ENCODE results near the gene SERPINE3. TPM values are rescaled to one million over a fixed set of nuclear protein-coding genes. Genes with fewer than 3 reads are reported as not detected.

The SERPINE3 gene
- total and polyA plus RNA-seq, 2 donors (not counting 1 experiment from before 2014, with no cell fraction given): not detected

GRCh38 chr13:51371768-51372399 lies 32.4 kb downstream of the SERPINE3 start:
- H3K27me3 ChIP-seq (ENCODE audit: control insufficient read depth, insufficient read depth, low read length): no peaks in the 10 kb centered on the region
- H3K36me3 ChIP-seq (ENCODE audit: control insufficient read depth, insufficient read depth, low read length): peaks cover 7% of the 10 kb centered on the region
- TF ChIP-seq EZH2 (IDR thresholded peaks at IDR 0.05; ENCODE audit: low read length, missing control alignments): no peak
- TF ChIP-seq CTCF (conservative IDR thresholded peaks at IDR 0.05 in 1 of 2, IDR thresholded peaks at IDR 0.05 in 1 of 2; ENCODE audit: low read depth in 1 of 2, low read length in 2 of 2): no peak
- H3K27ac ChIP-seq (ENCODE audit: insufficient read depth, low read length): no peak overlapping the region
- peaks cover 2% of the 10 kb centered on the region for H3K4me1 ChIP-seq (ENCODE audit: control insufficient read depth, extremely low read depth, insufficient read depth, low read length)
- no peak overlapping the region for H3K9ac ChIP-seq (ENCODE audit: insufficient read depth, low read length)
- H2AFZ ChIP-seq (ENCODE audit: low read length): no peak overlapping the region
- no peak overlapping the region for H3K4me2 ChIP-seq (ENCODE audit: extremely low read depth, insufficient read depth, low read length)
- DNase-seq (ENCODE audit: low read depth in 2 of 2): no peak
- no peaks in the 10 kb centered on the region for H3K9me3 ChIP-seq (ENCODE audit: control insufficient read depth, insufficient read depth, low read depth, low read length)
- no peaks in the 10 kb centered on the region for H3K79me2 ChIP-seq (ENCODE audit: control insufficient read depth, insufficient read depth, low read length)
- no peak overlapping the region for H3K4me3 ChIP-seq (replicated peaks in 1 of 4; ENCODE audit: control extremely low read depth in 1 of 4, insufficient read depth in 1 of 4, low read depth in 3 of 4, low read length in 4 of 4)
- H4K20me1 ChIP-seq (ENCODE audit: control insufficient read depth, extremely low read depth, insufficient read depth, low read length): no peaks in the 10 kb centered on the region

- no peak overlapping the region for H3K27ac ChIP-seq (ENCODE audit: insufficient read depth, low read length)
- TF ChIP-seq CTCF (conservative IDR thresholded peaks at IDR 0.05 in 1 of 2, IDR thresholded peaks at IDR 0.05 in 1 of 2; ENCODE audit: low read depth in 1 of 2, low read length in 2 of 2): no peak
- no peak for TF ChIP-seq EZH2 (IDR thresholded peaks at IDR 0.05; ENCODE audit: low read length, missing control alignments)
- DNase-seq (ENCODE audit: low read depth in 2 of 2): no peak
- H4K20me1 ChIP-seq (ENCODE audit: control insufficient read depth, extremely low read depth, insufficient read depth, low read length): no peaks in the 10 kb centered on the region
- H3K9ac ChIP-seq (ENCODE audit: insufficient read depth, low read length): no peak overlapping the region
- H3K4me3 ChIP-seq (replicated peaks in 1 of 4; ENCODE audit: control extremely low read depth in 1 of 4, insufficient read depth in 1 of 4, low read depth in 3 of 4, low read length in 4 of 4): no peak overlapping the region
- no peak overlapping the region for H2AFZ ChIP-seq (ENCODE audit: low read length)
- no peaks in the 10 kb centered on the region for H3K27me3 ChIP-seq (ENCODE audit: control insufficient read depth, insufficient read depth, low read length)
- peaks cover 10% of the 10 kb centered on the region for H3K36me3 ChIP-seq (ENCODE audit: control insufficient read depth, insufficient read depth, low read length)
- no peak overlapping the region for H3K4me2 ChIP-seq (ENCODE audit: extremely low read depth, insufficient read depth, low read length)
- H3K4me1 ChIP-seq (ENCODE audit: control insufficient read depth, extremely low read depth, insufficient read depth, low read length): peaks cover 2% of the 10 kb centered on the region
- no peaks in the 10 kb centered on the region for H3K9me3 ChIP-seq (ENCODE audit: control insufficient read depth, insufficient read depth, low read depth, low read length)
- H3K79me2 ChIP-seq (ENCODE audit: control insufficient read depth, insufficient read depth, low read length): no peaks in the 10 kb centered on the region
Observed at GRCh38 chr13:51373451-51373850, 34.0 kb downstream of the SERPINE3 start.

- H3K27me3 ChIP-seq (ENCODE audit: control insufficient read depth, insufficient read depth, low read length): no peaks in the 10 kb centered on the region
- peak; percentile 20 to 43 for DNase-seq (ENCODE audit: low read depth in 2 of 2)
- TF ChIP-seq CTCF (conservative IDR thresholded peaks at IDR 0.05 in 1 of 2, IDR thresholded peaks at IDR 0.05 in 1 of 2; ENCODE audit: low read depth in 1 of 2, low read length in 2 of 2) (no peak), EZH2 (IDR thresholded peaks at IDR 0.05; ENCODE audit: low read length, missing control alignments) (no peak)
Observed at GRCh38 chr13:51380269-51380668, 40.8 kb downstream of the SERPINE3 start.

More at GRCh38 chr13:51380269-51380668, 40.8 kb downstream of the SERPINE3 start:
- no peaks in the 10 kb centered on the region for H3K79me2 ChIP-seq (ENCODE audit: control insufficient read depth, insufficient read depth, low read length)
- no peak overlapping the region for H3K9ac ChIP-seq (ENCODE audit: insufficient read depth, low read length)
- H3K27ac ChIP-seq (ENCODE audit: insufficient read depth, low read length): no peak overlapping the region
- H3K9me3 ChIP-seq (ENCODE audit: control insufficient read depth, insufficient read depth, low read depth, low read length): no peaks in the 10 kb centered on the region
- H3K4me3 ChIP-seq (replicated peaks in 1 of 4; ENCODE audit: control extremely low read depth in 1 of 4, insufficient read depth in 1 of 4, low read depth in 3 of 4, low read length in 4 of 4): no peak overlapping the region
- no peak overlapping the region for H3K4me2 ChIP-seq (ENCODE audit: extremely low read depth, insufficient read depth, low read length)
- H4K20me1 ChIP-seq (ENCODE audit: control insufficient read depth, extremely low read depth, insufficient read depth, low read length): no peaks in the 10 kb centered on the region
- no peaks in the 10 kb centered on the region for H3K4me1 ChIP-seq (ENCODE audit: control insufficient read depth, extremely low read depth, insufficient read depth, low read length)
- peaks cover 3% of the 10 kb centered on the region for H3K36me3 ChIP-seq (ENCODE audit: control insufficient read depth, insufficient read depth, low read length)
- no peak overlapping the region for H2AFZ ChIP-seq (ENCODE audit: low read length)
